OCI-LY1 (cell line): ENCODE data around the gene ABLIM3.

Source experiments
- H2AFZ ChIP-seq: fragments of 200-600 bp; sonication (generic), shearing (Covaris generic); 2 replicates; pipeline ENCODE4 v1.6.0; 2014; ENCODE audit warnings: antibody characterized with exemption, mild to moderate bottlenecking, low read length
- H3F3A ChIP-seq: fragments of 200-600 bp; sonication (generic), shearing (Covaris generic); 2 replicates; pipeline ENCODE4 v1.6.0; 2014; ENCODE audit warnings: mild to moderate bottlenecking, antibody characterized with exemption, low read length, moderate library complexity; ENCODE audit not compliant: insufficient read depth
- H3K27ac ChIP-seq: fragments of 200-600 bp; sonication (generic); 2 replicates; pipeline ENCODE4 v1.5.1; 2014; ENCODE audit warnings: low read length, mixed run types, mild to moderate bottlenecking, low read depth; ENCODE audit not compliant: poor library complexity, severe bottlenecking
- H3K27me3 ChIP-seq: fragments of 200-600 bp; sonication (generic); 2 replicates; pipeline ENCODE4 v1.6.0; 2014; ENCODE audit warnings: antibody characterized with exemption, mild to moderate bottlenecking, low read length, moderate library complexity; ENCODE audit not compliant: insufficient read depth
- H3K36me3 ChIP-seq: fragments of 200-600 bp; sonication (generic); 2 replicates; pipeline ENCODE4 v1.6.1; 2014; ENCODE audit warnings: mild to moderate bottlenecking, antibody characterized with exemption, low read length, moderate library complexity, mixed read lengths; ENCODE audit not compliant: insufficient read depth
- H3K4me1 ChIP-seq: fragments of 200-600 bp; sonication (generic); 2 replicates; pipeline ENCODE4 v1.5.1; 2014; ENCODE audit warnings: mild to moderate bottlenecking, low read length, moderate library complexity; ENCODE audit not compliant: insufficient read depth, severe bottlenecking
- H3K4me2 ChIP-seq: fragments of 200-600 bp; sonication (generic), shearing (Covaris generic); 2 replicates; pipeline ENCODE4 v1.6.1; 2014; ENCODE audit warnings: low read length
- H3K4me3 ChIP-seq: fragments of 200-600 bp; sonication (generic); 2 replicates; pipeline ENCODE4 v1.5.1; 2014; ENCODE audit warnings: low read length, low read depth, mild to moderate bottlenecking, mixed read lengths; ENCODE audit not compliant: poor library complexity, severe bottlenecking
- H3K79me2 ChIP-seq: fragments of 200-600 bp; shearing (Covaris generic); 2 replicates; pipeline ENCODE4 v1.6.1; 2016; ENCODE audit warnings: mixed run types, low read length, mixed read lengths; ENCODE audit not compliant: insufficient read depth
- H3K9ac ChIP-seq: fragments of 200-600 bp; sonication (generic), shearing (Covaris generic); 2 replicates; pipeline ENCODE4 v1.6.1; 2014; ENCODE audit warnings: mild to moderate bottlenecking, low read length, mixed read lengths
- H3K9me2 ChIP-seq: fragments of 200-600 bp; sonication (generic), shearing (Covaris generic); 2 replicates; pipeline ENCODE4 v1.6.1; 2014; ENCODE audit warnings: low read depth, mild to moderate bottlenecking, low read length, mixed read lengths
- H3K9me3 ChIP-seq: fragments of 200-600 bp; shearing (Covaris generic); 2 replicates; pipeline ENCODE4 v1.6.1; 2014; ENCODE audit warnings: low read length, mixed read lengths
- H4K20me1 ChIP-seq: fragments of 200-600 bp; sonication (generic), shearing (Covaris generic); 2 replicates; pipeline ENCODE4 v1.6.0; 2016; ENCODE audit warnings: mild to moderate bottlenecking, low read length; ENCODE audit not compliant: insufficient read depth
- CTCF ChIP-seq: fragments of 200-600 bp; sonication (generic), shearing (Covaris generic); IDR thresholded peaks from 2 replicates; pipeline ENCODE4 v1.5.1; 2017; ENCODE audit warnings: mild to moderate bottlenecking, antibody characterized with exemption, low read length, moderate library complexity, mixed read lengths
- EZH2 ChIP-seq: fragments of 200-600 bp; sonication (generic), shearing (Covaris generic); IDR thresholded peaks from 2 replicates; pipeline ENCODE4 v1.8.0; 2017; ENCODE audit warnings: borderline replicate concordance, mixed run types, mild to moderate bottlenecking, antibody characterized with exemption, low read length, moderate library complexity, mixed read lengths

ABLIM3 gene

DNA sequence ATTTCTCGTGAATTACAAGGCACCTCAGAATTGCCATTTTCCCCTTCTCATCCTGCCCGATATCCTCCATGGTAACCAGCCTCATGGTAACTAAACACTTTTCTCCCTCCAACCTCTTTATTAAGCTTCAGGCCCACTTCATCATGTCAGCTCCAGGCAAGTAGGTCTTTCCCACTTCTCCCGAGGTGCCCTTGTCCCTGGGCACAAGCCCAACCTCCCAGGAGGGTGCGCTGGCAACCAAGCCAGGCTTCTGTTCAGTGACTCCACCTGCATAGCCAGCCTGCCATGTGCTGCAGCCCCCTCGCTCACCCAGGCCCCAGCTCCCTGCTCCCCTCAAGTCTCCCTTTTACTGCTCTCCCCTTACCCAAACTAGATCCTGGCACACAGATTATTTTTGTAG, 83.0 kb downstream of the ABLIM3 start:
- Histone ChIP-seq H3K36me3 (no peaks in the 10 kb centered on the region), H3K4me3 (no peak overlapping the region), H3K79me2 (no peaks in the 10 kb centered on the region), H3K27ac (no peak overlapping the region), H3F3A (no peaks in the 10 kb centered on the region), H3K9me3 (no peaks in the 10 kb centered on the region), H3K27me3 (no peaks in the 10 kb centered on the region), H3K9ac (no peak overlapping the region), H3K4me2 (no peak overlapping the region), H2AFZ (no peak overlapping the region), H3K9me2 (no peaks in the 10 kb centered on the region), H3K4me1 (no peaks in the 10 kb centered on the region), H4K20me1 (no peaks in the 10 kb centered on the region)
- TF ChIP-seq EZH2: no peak
- TF ChIP-seq CTCF: no peak

GRCh38 chr5:149227168-149227826, 86.0 kb downstream of the ABLIM3 start:
- Histone ChIP-seq H3K9me2 (no peaks in the 10 kb centered on the region), H3K79me2 (no peaks in the 10 kb centered on the region), H3K36me3 (no peaks in the 10 kb centered on the region), H3K4me1 (no peaks in the 10 kb centered on the region), H3K4me2 (no peak overlapping the region), H3F3A (no peaks in the 10 kb centered on the region), H3K27ac (no peak overlapping the region), H3K9ac (no peak overlapping the region), H3K27me3 (no peaks in the 10 kb centered on the region), H2AFZ (no peak overlapping the region), H3K9me3 (no peaks in the 10 kb centered on the region), H4K20me1 (no peaks in the 10 kb centered on the region), H3K4me3 (no peak overlapping the region)
- TF ChIP-seq EZH2 (no peak), CTCF (no peak)

GRCh38 chr5:149228618-149229297, 87.5 kb downstream of the ABLIM3 start:
- H2AFZ ChIP-seq: no peak overlapping the region
- no peaks in the 10 kb centered on the region for H3K36me3 ChIP-seq
- H3K9me3 ChIP-seq: no peaks in the 10 kb centered on the region
- H3F3A ChIP-seq: no peaks in the 10 kb centered on the region
- TF ChIP-seq CTCF: no peak
- H3K4me3 ChIP-seq: no peak overlapping the region
- H3K79me2 ChIP-seq: no peaks in the 10 kb centered on the region
- no peaks in the 10 kb centered on the region for H3K9me2 ChIP-seq
- H3K27ac ChIP-seq: no peak overlapping the region
- H4K20me1 ChIP-seq: no peaks in the 10 kb centered on the region
- H3K9ac ChIP-seq: no peak overlapping the region
- H3K4me2 ChIP-seq: no peak overlapping the region
- peaks cover 3% of the 10 kb centered on the region; the same call in 1 of the 2 replicates for H3K27me3 ChIP-seq
- no peaks in the 10 kb centered on the region for H3K4me1 ChIP-seq
